Measurements from ENCODE around the gene BANP.
"Not testable (repeated sequence)": the region's sequence is repeated elsewhere in the genome, so short reads cannot be mapped to it uniquely, and the experiment has no call there.

Gene BANP

DNA sequence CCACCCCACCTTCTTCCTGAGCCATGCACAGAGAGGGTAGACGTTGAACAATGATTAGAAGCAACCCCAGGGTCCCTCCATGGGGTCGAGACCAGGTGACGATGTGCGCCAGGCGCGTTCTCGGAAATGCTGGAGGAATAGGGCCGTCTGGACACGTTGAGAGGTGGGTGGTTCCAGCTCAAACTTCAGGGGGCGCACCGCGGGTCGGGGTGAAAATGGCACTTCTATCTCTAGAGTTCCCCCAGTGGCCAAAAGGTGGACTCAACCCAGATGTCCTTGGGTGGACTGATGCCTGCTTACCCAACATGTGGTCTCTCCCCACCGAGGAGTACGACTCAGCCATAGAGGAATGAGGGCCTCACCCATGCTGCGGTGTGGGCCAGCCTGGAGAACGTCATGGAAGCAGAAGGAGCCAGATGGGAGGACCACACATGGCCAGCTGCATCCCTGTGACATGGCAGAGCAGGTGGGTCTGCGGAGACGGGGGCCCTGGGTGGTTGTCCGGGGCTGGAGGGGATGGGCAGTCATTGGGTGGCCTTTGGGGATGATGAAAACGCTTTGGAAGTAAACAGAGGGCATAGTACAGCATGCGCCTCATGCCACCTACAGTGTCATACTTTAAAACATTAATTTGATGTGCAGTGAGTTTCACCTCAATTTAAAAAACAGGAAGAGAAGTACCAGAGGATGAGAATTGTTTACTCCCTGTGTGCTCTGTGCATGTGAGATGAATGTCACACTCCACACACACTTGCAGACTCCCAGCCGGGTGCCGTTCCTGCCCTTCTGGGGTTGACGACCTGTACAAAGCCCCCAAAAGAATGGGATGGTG lies 147.7 kb downstream of the BANP start:
- not testable (repeated sequence) for DNase-seq (ENCODE audit: low read depth in 1 of 2, low spot score in 1 of 2)

DNA sequence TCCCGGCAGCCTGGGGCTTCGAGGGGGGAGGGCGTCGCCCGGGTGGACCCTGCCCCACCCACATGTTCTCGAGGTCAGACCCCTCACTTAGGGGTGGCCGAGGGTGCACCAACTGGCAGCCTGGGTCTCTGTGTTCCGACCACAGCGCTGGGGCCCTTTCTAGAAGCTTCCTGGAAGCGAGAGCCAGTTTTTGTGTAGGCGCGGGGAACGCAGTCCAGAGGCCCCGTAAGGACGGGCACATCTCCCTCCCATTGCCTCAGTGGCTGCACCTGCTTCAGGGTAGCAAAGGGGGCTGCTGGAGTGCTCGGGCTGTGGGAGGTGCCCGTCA lies 148.3 kb downstream of the BANP start:
- DNase-seq (ENCODE audit: low read depth in 1 of 2, low spot score in 1 of 2), result no peak

DNA sequence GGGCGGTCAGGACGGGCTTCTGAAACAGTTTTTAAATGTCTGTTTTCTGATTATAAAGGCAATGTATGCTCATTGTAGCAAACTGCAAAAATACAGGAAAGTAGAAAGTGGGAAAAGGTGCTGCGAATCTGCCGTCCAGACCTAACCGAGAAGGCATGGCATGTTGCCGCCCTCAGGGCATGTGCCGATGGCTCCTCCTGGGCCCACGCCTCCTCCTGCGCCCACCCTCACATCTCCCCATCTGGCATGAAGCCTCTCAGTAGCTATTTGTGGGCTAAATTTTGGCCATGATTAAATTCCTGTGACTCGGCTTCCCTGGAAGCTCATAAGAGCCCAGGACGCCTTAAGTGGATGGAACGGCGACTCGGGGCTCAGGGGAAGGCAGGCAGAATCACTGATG lies 148.7 kb downstream of the BANP start:
- DNase-seq (ENCODE audit: low read depth in 1 of 2, low spot score in 1 of 2), result not testable (repeated sequence)

DNA sequence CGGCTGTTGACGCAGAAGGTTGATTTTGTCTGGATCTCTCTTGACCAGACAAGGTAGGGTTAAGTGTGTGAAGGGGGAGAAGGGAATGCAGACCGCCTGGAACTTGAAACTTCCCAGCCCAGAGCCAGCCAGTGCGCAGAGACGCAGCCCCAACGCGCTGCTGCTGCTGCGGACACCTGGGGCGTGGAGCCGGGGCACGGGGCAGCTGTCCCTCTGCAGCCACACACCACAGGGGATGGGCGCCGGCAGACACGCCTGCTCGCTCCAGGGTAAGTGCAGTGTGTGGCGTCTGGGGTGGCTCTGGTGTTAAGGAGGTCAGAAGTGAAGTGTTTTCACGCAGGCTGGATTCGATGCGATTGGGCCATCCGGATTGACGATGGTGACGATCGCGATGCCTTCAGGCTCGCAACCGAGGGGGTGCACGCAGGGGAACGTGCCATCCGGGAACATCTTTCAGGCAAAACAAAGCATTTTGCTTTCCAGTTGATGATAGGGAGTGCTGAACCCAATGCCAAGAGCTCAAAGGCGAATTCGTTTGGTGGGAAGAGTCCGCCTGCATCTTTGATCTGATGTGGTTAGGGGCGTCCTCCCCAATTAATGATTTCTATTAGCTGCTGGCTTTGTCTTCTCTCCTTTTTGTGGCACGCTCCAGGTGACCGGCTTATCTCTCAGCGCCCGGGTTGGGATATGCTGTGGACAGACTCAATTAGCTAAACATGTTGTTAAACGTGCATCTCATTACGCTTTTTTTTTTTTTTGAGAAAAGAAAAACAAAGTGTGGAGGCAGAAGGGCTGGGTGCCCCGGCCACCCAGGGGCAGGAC lies 149.8 kb downstream of the BANP start:
- DNase-seq (ENCODE audit: low read depth in 1 of 2, low spot score in 1 of 2), result not testable (repeated sequence)

DNA sequence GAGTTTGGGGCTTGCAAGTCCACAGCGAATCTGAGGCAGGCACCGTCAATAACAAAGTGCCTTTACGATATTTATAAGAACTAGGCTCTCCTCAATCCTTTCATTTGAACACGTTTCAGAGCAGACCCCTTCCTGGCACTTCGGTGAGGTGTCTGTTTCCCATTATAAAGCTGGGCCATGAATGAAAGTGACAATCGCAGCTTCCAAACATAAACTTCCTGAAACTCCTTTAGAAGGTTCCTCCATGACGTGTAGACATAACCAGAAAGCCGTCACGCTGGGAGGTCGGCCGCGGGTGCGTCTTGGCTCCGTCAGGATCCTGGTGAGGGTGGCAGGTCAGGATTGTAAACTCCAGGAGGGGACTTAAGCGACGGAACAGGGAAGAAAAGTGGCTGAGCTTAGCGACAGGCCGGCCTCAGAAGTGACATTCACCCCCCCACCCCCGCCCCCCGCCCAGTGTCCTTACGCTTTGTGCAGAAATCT lies 150.4 kb downstream of the BANP start:
- DNase-seq (ENCODE audit: low read depth in 1 of 2, low spot score in 1 of 2), result not testable (repeated sequence)

DNA sequence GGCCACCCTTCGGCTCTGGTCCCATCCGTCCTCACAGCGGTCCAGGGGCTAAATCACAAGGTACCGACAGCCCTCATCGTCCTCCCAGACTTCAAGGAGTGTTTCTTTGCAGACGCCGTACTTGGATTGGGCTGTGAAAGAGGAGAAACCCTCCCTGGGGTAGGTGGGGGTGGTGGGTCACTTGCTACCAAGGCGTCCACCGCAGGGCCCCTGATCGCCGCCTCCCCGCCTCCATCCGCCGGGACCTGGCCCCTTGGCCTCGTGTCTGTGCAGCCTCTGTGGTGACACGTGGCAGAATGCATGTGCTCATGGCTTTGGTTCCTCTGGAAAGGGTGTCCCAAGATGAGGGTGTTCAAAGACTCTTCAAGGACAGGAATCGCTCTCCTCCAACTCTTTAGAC lies 151.4 kb downstream of the BANP start:
- DNase-seq (ENCODE audit: low read depth in 1 of 2, low spot score in 1 of 2), result no peak

DNA sequence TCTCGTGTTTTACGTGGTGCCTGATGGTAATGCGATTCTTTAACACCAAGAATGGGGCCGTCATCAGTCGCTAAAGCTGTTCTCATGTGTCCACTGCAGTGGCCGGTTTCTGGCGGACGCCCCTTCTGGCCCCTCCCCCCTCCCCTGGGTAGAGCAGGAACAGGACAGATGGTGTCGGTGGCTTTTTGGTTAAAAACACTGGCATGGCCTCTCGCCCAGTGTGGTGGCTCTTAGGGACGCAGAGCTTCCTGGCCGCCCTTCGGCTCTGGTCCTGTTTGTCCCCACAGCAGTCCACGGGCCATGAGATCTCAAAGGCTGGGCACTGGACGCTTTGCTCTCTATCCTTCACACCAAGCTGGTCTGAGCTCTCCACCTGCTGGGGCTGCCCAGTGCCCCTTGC lies 151.8 kb downstream of the BANP start:
- DNase-seq (ENCODE audit: low read depth in 1 of 2, low spot score in 1 of 2), result no peak

DNA sequence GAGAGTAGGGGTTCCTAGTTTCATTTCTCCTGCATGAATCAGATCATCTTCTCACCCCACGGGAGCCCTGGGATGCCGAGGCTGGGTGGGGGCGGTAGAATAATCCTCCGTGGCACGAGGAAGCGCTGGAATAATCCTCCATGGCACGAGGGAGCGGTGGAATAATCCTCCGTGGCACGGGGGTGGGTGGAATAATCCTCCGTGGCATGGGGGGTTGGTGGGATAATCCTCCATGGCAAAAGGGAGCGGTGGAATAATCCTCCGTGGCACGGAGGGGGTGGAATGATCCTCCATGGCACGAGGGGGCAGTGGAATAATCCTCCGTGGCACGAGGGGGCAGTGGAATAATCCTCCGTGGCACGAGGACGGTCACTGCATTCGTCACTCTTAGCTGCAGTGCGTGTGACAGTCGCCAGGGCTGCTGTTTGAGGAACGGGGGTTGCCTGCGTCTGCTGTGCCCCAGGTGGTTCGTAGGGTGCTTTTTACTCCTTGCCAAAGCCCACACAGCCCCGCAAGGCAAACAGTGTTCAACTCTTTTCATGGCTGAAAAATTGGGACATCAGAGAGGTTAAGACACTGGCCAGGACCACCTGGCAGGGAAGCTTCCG lies 152.5 kb downstream of the BANP start:
- no peak for DNase-seq (ENCODE audit: low read depth in 1 of 2, low spot score in 1 of 2)

DNA sequence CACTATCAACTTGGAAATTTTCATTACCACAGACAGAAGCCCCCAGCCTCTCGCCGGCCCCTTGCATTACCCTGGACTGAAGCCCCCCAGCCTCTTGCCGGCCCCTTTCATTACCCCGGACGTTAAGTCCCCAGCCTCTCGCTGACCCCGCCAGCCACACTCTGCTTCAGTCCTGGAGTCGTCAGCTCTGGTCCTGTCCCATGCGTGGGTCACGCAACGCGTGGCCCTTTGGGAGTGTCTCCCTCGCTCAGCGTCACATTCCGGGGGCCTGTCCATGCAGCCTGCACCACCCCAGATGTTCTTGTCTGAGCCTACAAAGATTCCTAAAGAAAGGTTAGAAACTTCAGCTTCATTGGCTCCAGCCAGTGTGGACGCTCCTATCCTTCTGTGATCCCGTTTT lies 153.1 kb downstream of the BANP start:
- not testable (repeated sequence) for DNase-seq (ENCODE audit: low read depth in 1 of 2, low spot score in 1 of 2)

DNA sequence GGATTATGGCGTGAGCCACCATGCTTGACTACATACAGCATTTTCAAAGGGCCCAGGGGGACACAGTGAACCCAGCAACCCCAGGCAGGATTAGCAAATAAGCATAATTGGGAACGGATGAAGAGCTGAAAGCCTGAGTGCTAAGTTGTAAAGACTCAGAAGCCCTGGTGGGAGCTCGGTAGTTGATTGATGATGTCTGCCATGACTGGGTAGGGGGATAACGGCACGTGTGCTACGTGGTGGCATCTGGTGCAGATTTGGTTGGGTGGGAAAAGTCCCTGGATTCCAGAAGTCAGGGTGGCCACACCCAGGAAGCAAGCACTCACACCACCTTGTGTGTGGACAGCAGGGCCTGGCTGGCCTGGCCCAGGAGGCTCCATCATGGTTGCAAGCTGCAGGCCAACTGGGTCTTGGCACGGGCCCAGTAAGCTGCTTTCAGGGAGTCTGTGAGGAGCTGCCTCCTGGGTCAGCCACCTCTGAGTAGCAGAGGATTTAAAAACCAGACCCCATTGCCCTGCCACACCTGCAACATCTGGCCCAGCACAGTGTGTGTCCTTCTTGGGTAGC lies 154.4 kb downstream of the BANP start:
- DNase-seq (ENCODE audit: low read depth in 1 of 2, low spot score in 1 of 2), result not testable (repeated sequence)

DNA sequence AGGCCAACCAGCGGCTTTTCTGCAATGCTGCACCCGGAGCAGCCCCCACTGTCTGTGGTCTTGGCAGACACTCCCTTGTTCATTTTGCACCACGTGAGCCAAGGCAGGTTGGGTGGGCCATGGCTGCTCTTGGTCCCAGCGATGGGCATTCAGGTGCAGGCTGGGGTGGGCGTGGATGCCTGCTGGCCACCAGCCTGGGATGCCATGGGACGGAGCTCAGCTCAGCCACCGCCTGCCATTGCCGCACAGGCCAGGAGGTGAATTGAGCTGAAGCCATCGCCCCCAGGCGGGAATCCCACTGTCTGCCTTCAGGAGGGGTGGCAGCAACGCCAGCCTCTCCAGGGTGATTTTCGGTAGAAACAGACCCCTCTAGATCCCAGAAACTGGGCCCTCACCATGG lies 155.3 kb downstream of the BANP start:
- not testable (repeated sequence) for DNase-seq (ENCODE audit: low read depth in 1 of 2, low spot score in 1 of 2)

DNA sequence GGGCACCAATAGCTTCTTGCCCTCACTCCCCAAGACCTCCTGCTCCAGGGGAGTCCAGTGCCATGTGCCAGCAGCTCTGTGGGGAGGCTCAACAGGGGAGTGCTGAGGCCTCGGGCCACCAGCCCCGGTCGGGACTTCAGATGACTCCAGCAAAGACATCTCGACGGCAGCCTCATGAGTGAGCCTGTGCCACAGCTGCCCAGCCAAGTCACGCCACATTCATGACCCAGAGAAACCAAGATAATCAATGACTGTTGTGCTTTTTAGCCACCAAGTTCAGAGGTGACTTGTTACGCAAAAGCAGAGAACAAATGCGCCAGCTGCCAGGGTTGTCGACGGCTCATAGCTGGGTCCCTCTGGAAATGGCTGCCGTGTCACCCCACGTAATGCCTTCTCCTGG lies 157.5 kb downstream of the BANP start:
- DNase-seq (ENCODE audit: low read depth in 1 of 2, low spot score in 1 of 2), result no peak

DNA sequence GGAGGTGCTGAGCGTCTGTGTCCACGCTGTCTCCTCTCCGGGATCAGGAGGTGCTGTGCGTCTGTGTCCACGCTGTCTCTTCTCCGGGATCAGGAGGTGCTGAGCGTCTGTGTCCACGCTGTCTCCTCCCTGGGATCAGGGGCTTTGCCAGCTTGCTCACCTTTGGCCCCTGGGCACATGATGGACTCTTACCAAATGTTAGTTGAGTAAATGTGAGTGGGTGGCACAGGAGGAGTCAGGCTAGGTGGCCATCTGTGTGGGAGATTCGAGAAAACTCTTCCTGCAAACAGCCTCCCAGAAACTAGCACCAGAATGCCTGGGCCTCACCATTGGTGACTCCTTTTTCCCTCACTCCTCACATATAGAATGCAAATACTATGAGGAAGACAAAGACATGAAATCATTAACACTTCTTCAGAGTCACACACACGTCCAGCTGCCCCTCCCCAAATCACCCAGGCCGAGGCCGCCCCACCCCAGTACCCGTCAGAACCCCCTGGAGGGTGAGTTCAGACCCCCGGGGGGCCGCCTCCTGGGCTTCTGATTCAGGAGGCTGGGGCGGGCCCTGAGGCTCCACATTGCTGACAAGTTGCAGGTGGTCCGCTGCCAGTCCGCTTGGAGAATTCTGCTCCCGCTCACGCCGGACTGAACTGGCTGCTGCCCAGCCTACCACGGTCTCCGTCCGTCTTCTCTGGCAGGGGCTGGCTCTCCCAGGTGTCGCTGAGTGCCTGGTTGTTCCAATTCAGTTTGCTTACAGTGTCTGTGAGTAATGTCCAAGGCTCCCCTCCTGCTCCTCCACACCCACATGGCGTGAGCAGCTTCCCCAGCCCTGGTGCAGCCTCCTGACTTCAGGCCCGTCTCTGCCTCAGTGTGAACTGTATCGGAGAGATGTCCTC lies 158.7 kb downstream of the BANP start:
- DNase-seq (ENCODE audit: low read depth in 1 of 2, low spot score in 1 of 2), result not testable (repeated sequence)

DNA sequence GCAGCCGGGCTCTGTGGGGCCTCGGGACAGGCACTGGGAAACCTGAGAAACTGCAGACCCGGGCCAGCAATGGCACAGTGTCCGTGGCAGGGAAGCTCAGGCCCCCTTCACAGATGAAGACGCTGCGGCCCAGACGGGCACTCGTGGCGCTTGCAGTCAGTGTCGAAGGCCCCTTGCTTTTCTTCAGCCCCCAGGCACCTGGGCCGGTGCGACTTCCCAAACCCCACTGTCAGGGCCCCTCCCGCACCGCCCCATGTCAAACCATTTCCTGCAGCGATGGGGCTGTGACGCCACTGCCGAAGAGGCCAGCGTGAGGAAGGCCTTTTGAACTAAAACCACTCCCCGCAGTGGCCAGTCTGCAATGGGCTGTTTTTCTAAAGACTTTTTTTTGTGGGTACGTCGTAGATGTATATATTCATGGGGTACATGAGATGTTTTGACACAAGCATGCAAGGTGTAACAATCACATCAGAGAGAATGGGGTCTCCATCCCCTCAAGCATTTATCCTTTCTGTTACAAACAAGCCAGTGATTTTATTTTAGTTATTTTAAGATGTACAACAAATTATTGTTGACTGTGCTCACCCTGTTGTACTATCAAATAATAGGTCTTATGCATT lies 159.8 kb downstream of the BANP start:
- not testable (repeated sequence) for DNase-seq (ENCODE audit: low read depth in 1 of 2, low spot score in 1 of 2)

DNA sequence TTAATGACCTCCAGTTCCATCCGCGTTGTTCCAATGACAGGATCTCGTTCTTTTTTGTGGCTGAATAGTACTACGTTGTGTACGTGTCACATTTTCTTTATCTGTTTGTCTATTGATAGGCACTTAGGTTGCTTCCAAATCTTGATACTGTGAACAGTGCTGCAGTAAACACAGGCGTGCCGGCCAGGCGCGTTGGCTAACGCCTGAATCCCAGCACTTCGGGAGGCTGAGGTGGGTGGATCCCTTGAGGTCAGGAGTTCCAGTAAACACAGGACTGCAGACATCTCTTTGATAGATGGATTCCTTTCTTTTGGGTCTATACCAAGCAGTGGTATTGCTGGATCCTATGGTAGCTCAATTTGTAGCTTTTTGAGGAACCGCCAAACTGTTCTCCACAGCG lies 160.7 kb downstream of the BANP start:
- DNase-seq (ENCODE audit: low read depth in 1 of 2, low spot score in 1 of 2), result not testable (repeated sequence)

DNA sequence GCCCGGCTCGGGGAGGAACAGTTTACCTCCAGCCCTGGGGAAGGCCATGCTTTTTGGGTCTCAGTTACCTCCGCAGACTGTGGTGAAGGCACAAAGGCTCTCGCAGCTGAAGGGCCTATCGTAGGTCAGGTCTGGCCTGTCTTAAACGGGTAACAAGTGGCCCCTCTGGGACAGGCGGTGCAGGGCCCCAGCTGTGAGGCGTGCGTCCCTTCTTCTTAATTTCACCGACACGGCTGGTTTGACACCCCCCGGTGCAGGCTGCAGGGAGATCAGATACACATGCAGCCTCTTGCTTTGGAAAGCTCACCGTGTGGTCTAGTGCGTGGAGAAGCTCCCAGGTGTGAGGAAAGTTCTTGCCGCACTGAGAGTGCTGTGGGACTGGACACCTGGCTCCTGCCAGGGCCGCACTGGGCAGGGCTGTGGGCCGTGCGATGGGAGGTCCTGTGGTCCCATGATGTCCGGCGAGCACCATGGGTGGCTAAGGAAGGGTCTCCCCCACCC lies 162.4 kb downstream of the BANP start:
- DNase-seq (ENCODE audit: low read depth in 1 of 2, low spot score in 1 of 2), result no peak

DNA sequence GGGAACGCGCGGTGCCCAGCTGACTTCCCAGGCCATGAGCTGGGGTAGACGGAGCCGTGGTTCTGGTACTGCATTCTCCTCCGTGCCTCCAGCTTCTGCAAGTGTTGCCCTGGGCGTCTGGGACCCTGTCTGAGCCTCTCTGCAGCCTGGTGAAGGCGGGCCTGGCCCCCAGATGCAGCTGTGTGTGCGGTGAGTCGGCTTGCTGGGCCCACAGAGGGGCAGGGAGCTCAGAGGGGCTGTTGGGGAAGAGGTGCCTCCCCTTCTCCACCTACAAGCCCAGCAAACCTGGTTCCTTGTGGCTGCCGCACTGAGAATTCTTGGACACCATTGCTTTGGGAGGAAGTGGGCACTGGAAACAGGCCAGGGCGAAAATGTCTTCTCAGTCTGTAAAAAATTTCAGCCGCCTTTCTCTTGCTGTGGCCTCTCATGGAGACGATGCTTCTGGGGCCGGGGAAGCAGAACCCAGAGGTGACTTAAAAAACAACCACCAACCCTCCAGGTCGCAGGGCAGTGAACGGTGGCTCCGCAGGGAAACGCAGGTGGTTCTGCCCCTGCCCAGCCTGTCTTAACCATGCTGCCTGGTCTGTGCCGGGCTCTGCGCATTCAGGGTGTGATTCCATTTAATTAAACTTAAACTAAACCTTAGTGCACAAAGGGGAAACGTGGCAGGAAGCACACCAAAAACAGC lies 163.5 kb downstream of the BANP start:
- not testable (repeated sequence) for DNase-seq (ENCODE audit: low read depth in 1 of 2, low spot score in 1 of 2)

DNA sequence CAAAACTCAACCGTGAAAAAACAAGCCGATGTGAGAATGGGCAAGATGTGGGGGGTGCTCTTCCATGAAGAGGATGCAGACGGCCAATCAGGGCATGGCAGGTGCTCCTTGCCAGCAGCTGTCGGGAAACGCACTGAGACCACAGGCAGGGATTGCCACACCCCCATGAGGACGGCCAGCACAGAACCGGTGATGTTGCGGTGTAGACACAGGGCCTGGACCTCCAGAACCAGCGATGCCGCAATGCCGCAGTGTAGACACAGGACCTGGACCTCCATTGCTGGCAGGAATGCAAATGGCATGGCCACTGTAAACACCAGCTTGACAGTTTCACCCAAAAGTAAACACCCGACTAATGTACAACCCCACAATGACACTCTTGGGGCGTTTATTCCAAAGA lies 164.9 kb downstream of the BANP start:
- DNase-seq (ENCODE audit: low read depth in 1 of 2, low spot score in 1 of 2), result no peak

DNA sequence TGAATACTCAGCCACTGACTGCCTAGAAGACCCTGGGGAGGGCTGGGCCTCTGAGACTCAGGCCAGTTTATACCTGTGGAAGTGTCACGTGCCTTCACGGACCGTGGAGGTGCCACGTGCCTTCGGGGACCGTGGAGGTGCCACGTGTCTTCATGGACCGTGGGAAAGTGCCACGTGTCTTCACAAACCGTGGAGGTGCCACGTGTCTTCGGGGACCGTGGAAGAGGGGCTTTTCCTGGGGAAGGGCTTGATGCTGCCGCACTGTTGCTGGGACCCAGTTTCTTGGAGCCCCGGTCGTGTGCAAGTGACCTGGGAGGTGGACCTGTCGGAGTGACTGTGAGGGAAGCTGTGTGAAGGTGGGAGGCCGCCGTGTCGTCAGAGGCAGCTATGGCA lies 166.2 kb downstream of the BANP start:
- DNase-seq (ENCODE audit: low read depth in 1 of 2, low spot score in 1 of 2), result no peak
